GM12873 (cell line): Measurements from ENCODE around the gene IL31RA.

Experiments
- CTCF ChIP-seq: IDR thresholded peaks from 2 replicates; pipeline ENCODE4 v1.5.1; 2012; ENCODE audit warnings: low read depth, mild to moderate bottlenecking, moderate library complexity, low read length, control low read depth; ENCODE audit not compliant: insufficient read depth; ENCODE audit errors: missing control alignments

The IL31RA gene

DNA sequence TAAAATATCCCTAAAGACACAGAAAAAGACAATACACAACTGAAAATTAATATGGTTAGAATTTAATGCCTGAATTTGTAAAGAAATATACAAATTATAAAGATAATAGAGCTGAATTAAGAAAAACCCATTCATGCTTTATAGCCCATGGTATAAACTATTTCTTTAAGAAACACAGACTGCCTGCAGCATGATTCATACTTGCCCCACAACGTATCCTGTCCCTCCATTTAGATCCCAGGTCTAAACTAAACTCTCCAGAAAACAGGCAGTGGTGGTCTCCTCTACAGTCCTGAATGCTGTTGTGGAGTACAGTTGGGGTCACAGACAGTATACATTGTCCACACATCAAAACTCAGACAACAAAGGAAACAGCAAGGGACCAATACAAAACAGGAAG, 118.8 kb downstream of the IL31RA start:
- no peak for TF ChIP-seq CTCF
